GM06990 (cell line): ENCODE data around the gene IFNG.

Experiments
- DNase-seq: peaks from one replicate; pipeline ENCODE4 v3.0.0-alpha.2; 2011; ENCODE audit not compliant: insufficient read length; ENCODE audit errors: extremely low read depth
- H3K27me3 ChIP-seq: replicated peaks from 2 replicates; pipeline ENCODE4 v1.6.0; 2011; ENCODE audit warnings: low read length; ENCODE audit not compliant: control insufficient read depth, insufficient read depth
- H3K36me3 ChIP-seq: 2 replicates; pipeline ENCODE4 v1.5.1; 2011; ENCODE audit warnings: low read length; ENCODE audit not compliant: control insufficient read depth, insufficient read depth
- H3K4me3 ChIP-seq: replicated peaks from 2 replicates; pipeline ENCODE4 v1.5.1; 2011; ENCODE audit warnings: low read depth, mild to moderate bottlenecking, control low read depth, low read length
- TF ChIP-seq, protein P1 (sequence below): IDR thresholded peaks from 2 replicates; pipeline ENCODE4 v1.5.1; 2011; ENCODE audit warnings: low read length, control low read depth, mild to moderate bottlenecking, inconsistent platforms; ENCODE audit not compliant: insufficient read depth, poor library complexity, severe bottlenecking

IFNG gene

DNA sequence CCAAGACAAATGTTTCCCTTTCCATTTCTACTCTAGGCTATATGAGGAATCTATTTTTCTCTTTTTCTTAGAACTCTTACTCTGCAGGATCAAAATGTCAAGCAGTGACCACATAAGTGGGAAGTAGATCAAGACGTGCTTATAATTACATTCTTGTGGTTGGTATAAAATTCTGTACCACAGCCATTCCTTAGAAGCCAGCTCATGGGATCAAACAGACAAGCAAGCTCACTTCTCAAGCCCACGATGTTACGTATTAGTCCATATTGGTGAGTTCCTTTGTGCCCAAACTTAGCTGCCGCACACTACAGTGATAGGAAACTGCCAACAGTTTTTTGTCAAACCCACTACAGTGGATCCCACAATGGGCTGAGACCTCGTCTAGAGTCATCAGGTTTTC, 53.4 kb downstream of the IFNG start:
- TF ChIP-seq, protein P1, sequence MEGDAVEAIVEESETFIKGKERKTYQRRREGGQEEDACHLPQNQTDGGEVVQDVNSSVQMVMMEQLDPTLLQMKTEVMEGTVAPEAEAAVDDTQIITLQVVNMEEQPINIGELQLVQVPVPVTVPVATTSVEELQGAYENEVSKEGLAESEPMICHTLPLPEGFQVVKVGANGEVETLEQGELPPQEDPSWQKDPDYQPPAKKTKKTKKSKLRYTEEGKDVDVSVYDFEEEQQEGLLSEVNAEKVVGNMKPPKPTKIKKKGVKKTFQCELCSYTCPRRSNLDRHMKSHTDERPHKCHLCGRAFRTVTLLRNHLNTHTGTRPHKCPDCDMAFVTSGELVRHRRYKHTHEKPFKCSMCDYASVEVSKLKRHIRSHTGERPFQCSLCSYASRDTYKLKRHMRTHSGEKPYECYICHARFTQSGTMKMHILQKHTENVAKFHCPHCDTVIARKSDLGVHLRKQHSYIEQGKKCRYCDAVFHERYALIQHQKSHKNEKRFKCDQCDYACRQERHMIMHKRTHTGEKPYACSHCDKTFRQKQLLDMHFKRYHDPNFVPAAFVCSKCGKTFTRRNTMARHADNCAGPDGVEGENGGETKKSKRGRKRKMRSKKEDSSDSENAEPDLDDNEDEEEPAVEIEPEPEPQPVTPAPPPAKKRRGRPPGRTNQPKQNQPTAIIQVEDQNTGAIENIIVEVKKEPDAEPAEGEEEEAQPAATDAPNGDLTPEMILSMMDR, result no peak
- H3K27me3 ChIP-seq, result no peaks in the 10 kb centered on the region
- H3K36me3 ChIP-seq, result no peaks in the 10 kb centered on the region
- no peak for DNase-seq
- no peak overlapping the region for H3K4me3 ChIP-seq
